Daoy (cell line): ENCODE results near the gene C18orf32. TPM values are rescaled to one million over a fixed set of nuclear protein-coding genes. Genes with fewer than 3 reads are reported as not detected.
"Not testable (repeated sequence)": the region's sequence is repeated elsewhere in the genome, so short reads cannot be mapped to it uniquely, and the experiment has no call there.

Experiments used
- DNase-seq: peaks from one replicate; pipeline ENCODE4 v3.0.0-alpha.2; 2015; ENCODE audit warnings: low read depth
- total RNA-seq: library from RNA; depleted of rRNA; stranded (reverse); fragments of >200 nt; shearing (Covaris generic); gene quantifications from 2 replicates; pipeline ENCODE4 v1.2.3, GENCODE V29; 2014

Gene C18orf32
- total RNA-seq, 1 experiment from 2014 or later = 36.1 TPM

DNA sequence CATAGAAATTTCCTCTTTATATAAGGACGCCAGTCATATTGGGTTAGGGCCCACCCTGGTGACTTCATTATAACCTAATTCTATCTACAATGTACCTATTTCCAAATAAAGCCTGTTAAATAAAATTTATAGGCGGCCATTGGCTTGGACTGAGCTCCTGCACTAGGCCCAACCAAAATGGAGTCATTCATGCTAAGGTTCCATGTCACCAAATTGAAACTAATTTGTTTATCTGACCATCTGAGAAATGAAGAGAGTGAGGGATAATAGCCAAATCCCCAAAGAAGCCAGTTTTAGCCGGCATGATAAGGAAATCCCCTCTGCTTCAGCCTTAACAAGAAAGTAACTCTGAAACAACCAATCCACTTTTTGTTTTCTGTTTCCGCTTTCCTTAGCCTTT, 19.4 kb downstream of the C18orf32 start:
- no peak for DNase-seq

DNA sequence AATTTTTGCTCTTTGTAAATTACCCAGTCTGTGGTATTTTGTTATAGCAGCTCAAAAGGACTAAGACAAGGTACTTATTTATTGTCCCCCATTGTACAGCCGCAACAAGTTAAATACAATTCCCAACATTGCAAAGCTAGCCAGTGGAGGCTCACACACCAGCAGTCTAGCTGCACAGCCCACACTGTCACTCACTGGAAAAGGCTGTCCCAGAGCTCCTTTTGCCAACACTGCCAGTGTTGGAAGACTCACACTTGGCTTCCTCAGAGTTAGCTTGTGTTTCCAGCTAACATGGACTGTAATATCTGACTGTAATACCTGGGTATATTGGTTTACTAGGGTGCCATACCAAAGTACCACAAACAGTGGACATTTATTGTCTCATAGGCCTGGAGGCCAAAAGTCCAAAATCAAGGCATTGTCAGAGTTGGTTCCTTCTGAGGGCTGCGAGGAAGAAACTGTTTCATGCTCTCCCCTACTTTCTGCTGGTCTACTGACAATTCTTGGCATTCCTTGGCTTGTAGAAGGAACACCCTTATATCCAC, 19.9 kb downstream of the C18orf32 start:
- no peak for DNase-seq

DNA sequence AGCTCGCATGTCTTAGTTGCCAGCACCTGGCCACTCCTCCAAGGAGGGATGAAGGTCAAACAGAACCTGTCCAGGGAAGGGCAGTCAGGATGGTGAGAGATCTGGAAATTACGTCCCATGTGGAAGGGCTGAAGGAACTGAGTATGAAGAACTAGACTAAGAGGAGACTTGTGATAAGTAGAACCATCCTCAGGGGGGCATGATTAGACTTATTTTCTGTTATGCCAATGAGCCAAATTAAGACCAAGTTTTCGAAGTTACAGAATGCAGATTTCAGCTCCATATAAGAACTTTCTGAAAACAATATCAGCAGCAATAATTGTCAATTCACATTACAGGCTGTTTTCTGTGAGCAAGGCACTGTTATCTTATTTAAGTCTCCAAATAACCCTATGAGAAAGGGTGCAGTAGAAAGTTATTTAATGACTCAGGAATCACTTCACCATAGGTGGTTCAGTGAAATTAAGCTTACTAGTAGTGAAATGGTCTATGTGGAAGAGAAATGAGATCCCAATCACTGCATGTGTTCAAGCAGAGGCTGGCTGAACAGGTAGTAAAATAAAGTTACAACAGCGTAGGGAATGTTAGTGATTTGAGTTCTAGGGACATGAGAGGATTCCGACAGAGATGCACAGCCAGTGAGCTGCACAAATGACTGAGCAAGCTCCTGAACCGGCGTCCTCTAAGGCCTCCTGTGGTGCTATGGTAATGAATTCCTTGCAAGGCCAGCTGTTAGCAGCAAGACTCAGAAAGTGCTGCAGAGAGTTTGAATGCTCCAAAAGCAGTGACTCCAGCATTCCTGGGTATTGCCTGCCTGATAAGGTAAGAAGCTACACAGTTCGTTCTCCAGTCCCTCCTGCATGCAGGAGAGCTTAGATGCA, 22.1 kb downstream of the C18orf32 start:
- DNase-seq = no peak

DNA sequence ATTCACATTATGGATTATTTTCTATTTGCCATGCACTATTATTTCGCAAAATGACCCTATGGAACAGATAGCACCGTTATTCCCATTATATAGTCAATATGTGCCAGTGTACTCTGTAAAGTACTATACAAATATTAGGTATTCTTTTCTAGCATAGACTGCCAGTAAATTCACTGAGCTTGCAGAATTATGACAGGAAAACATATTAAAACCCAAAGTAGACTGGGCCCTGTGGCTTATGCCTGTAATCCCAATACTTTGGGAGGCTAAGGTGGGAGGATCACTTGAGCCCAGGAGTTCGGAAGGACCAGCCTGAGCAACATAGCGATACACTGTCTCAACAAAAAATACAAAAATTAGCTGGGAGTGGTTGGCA, 25.4 kb downstream of the C18orf32 start:
- DNase-seq = no peak

DNA sequence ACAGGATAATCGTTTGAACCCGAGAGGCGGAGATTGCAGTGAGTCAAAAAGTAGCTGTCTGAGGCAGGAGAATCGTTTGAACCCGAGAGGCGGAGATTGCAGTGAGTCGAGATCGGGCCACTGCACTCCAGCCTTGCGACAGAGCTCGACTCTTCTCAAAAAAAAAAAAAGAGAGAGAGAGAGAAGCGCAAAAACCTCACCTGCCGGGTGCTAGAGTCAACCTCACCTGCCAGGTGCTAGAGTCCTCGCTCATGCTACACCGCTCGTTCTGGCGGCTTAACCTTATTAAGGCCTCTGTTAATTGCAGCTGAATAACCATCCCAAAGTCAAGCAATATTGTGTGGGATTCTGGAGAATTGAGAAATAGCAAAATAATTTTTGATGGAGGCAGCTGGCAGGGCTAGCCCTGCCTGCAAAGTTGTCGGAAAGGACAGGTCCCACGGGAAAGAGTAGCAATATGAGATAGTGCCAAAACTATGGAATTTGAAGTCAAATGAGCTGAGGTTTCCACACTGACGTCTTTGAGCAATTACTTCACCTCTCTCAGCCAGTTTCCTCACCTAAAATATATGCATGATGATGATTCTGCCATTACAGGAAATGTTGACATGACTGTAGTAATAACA, 25.9 kb downstream of the C18orf32 start:
- peak; percentile 24 for DNase-seq

DNA sequence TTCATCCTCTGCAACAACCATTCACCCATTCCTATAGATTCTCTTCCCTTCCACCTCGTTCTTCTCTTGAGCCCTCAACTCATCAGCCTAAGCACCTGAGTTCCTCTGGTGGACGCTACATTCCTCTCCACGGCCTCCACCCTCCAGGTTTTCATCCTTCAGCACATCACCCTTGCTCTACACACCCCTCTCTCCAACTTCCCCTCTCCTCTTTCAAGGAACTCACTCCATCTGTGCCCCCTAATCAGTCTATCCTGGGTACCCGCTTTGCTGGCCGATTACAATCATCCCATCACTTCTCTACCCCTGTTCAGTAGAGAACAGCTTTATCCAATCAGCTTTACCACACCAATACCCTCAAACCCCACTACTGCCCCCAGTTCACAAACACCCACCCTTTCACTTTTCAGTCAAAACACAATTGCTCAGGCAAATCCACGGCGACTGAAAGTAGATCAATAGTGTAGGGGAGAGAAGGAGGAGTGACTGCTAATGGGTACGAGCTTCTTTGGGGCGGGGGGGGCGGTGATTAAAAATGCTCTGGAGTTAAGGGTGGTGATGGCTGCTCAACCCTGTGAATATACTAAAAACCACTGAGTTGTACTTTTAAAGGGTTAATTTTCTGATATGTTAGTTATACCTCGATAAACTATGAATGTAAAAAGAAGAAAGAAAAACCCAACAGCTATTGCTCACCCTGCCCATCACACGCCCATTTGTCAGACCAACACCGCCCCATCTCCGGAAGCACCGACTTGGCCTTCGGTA, 27.4 kb downstream of the C18orf32 start:
- DNase-seq = peak; percentile 42

DNA sequence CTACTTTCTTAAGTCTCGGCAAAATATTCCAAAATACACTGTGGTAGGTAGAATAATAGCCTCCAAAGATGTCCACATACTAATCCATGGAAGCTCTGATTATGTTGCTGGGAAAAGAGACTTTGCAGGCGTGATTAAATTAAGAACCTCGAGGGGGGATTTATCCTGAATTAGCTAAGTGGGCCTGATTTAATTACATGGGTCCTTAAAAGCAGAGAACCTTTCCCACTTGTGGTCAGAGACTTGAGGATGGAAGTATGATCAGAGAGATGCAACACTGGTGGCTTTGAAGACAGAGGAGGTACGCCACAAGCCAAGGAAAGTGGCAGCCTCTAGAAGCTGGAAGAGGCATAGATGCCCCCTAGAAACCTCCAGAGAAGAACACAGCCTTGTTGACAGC, 29.4 kb downstream of the C18orf32 start:
- no peak for DNase-seq

DNA sequence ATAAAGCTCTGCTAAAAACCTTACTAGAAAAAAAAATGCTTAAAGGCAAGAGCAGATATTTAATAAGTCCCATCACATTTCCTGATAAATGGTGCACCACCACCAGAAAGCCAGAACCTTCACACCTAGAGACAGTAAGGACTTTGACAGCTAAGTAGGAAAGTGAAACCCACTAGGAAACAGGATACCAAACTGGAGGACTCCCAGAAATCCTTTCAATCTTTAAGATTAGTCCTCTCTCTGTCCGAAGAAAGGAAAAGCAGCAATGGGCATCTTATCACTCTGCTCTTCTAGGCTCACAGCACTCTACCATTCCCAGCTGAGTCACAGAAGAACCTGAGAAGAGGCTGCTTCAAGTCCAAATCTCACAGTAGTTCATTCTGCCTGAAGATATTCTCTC, 30.2 kb downstream of the C18orf32 start:
- no peak for DNase-seq

DNA sequence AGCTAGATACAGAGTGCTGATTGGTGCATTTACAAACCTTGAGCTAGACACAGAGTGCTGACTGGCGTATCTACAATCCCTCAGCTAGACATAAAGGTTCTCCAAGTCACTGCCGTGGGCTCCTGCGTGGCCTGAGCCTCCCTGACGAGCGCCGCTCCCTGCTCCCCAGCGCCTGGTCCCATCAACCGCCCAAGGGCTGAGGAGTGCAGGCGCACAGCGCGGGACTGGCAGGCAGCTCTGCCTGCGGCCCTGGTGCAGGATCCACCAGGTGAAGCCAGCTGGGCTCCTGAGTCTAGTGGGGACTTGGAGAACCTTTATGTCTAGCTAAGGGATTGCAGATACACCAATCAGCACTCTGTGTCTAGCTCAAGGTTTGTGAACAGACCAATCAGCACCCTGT, 34.5 kb downstream of the C18orf32 start:
- not testable (repeated sequence) for DNase-seq

DNA sequence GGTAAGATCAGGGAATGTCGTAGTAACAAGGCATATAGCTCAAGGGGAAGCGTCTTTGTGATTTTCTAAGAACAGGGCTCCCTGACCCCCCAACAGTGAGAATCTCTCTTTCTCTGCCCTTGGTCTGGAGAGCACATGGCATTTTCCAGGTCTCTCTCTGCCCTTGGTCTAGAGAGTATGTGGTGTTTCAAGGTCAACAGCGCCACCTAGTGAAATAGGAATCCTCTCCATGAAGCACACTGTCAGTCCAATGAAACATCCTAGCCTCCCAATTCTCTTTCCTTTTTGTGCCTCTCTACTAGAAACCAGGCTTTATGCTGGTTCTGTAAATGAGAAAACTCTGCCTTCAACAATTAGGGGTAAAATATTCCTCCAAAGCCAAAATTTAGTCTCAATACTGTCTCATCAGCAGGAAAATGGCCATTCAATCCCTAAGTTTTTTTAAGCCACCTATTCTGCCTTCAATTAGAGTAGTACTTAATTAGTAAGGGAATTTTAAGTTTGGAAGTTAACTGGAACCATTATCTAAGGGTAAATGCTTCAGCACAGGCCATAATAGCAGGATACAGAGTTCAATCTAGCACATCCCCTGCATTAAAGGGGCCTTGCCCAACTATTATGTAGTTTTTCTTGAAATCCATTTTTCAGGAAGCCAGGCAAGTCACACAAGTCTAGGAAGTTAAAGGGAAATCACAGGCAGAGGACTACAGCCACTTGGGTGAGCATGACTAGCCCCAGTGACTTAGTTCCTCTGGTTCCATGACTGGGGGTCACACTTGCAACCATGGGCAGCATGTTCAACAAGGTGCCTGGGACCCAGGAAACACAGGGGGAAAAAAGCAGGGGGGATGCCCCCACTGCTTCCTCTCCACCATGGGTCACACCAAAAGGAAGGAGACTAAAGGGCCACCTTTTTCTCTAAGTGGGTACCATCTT, 39.0 kb downstream of the C18orf32 start:
- DNase-seq = peak; percentile 67

DNA sequence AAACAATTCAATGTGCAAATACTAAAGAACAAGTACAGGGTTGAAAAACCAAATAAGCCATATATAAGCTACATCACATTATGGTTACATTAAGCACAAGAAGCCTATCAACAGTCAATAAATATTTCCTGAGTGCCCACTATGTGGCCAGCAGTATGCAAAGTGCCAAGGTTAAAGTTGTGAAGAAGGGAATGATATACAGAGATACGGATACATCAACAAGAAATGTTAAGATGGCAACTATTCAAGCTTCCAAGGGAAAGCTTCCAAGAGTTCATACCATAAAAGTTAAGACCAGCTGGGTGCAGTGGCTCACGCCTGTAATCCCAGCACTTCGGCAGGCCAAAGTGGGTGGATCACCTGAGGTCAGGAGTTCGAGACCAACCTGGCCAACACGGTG, 40.6 kb downstream of the C18orf32 start:
- no peak for DNase-seq

DNA sequence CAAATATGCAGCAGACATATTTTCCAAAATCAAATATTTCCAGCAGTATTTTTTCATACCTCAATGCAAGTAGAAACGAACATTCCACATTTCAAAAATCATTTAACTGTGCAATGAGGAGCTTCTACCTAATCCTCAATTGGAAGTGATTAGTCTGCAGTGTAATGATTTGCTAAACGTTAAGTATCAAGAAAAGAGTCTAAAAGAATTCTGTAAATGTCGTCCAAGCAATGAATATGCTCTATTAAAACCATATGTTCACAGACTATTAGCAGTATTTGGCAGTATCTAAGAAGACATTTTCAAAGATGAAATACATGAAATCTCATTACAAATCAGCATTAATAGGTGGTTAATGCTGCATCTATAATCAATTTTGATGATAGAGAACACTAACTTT, 42.5 kb downstream of the C18orf32 start:
- DNase-seq = no peak

DNA sequence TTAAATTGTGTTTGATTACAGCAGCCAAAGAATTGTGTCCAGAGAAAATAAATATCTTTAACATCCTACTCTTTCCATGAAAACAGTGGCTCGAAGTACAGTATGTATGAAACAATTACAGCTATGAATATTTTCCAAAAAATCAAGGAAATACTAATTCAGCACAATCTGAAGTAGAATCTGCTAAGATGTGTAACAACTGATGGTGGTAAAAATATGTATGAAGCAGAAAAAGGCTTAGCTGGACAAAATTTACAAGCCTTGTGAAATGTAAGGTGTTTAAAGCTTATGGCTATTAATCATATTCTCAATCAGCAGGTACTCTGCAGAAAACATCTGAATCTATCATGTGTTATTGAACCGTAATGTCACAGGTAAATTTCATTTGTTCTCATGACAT, 43.2 kb downstream of the C18orf32 start:
- DNase-seq = no peak

DNA sequence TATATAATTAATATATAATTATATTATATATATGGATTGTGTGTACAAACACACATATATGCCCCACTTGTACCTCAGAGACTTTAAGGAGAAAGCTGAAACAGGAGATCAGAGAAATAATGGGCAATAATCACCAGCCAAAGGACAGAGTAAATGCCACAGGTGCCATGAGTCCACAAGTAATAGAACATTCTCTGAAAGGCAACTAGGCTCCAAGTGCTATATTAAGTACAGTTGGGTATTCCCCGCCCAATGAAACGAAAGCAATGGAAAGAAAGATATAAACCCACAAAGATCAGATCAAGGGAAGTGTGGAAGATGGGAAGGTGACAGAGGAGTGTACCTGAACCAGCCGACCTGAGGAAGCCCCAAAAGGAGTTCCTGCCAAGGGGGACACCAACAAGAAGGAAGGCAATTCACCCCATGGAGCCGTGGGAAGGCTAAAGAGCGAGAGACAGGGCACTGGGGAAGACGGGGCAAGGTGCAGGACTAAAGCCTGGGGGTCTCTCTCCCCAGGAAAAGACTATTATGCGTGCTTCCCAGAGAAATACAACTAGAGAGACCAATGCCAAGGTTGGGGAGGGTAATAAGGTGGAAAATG, 45.6 kb downstream of the C18orf32 start:
- DNase-seq = no peak

DNA sequence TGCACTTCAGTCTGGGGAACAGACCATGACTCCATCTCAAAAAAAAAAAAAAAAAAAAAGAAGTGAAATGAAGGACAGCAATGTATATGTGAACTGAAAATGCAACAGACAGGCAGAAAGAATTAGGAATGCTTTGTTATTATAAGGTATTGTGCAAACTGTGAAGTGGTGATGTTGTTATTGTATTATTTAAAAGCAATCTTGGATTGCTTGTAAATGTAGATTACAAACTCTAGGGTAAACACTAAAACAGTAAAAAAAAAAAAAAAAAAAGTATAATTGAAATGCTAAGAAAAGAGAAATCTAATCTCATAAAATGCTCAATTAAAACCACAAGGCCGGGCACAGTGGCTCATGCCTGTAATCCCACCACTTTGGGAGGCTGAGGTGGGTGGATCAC, 51.9 kb downstream of the C18orf32 start:
- DNase-seq = no peak

DNA sequence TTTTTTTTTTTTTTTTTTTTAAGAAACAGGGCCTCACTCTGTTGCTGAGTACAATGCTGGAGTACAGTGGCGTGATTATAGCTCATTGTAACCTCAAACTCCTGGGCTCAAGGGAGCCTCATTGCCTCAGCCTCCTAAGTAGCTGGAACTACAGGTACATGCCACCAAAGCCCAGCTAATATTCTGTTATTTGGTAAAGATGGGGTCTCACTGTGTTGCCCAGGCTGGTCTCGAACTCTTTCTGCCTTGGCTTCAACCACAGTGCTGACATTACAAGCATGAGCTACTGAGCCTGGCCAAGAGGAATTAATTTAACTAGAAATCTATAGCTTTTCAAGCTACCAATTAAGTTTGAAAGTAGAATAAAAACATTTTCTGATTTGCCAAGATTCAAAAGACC, 54.4 kb downstream of the C18orf32 start:
- DNase-seq = no peak

DNA sequence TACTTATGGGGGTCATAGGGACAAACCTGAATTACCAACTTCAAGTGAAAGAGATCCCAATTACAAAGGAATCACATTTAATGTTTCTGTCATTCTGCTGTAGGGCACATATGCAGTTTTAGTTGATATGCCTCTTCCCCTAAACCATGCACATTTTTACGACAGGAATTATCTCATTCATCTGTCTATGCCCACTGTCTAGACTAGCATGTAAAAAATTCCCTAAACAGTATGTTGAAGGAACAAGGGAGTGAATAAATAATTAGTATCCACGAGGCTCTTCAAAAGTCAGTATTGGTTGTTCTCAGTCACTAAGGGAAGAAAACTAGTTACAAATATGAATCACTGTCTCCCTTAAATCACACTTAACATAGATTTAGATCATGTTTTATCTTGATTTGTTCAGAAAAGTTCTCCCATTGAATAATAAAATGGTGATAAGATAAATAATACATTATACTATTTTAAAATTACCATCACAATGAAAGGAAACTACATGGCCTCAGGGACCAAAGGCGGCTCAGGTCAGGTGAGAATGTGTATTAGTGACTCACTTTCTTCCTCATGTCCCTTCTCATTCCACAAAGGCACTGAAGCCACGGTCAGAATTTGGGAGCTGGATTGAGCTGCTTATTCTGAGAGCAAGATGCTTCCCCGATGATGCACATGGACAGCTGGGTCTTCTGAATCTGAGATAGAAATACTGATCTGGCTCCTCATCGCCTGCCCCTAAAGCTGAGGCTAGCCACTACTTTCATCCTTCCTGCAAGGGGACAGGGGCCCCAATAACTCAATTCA, 55.7 kb downstream of the C18orf32 start:
- DNase-seq = no peak
